CD14-positive monocyte (primary cell): ENCODE measurements around the gene ST3GAL3. TPM values are rescaled to one million over a fixed set of nuclear protein-coding genes. Genes with fewer than 3 reads are reported as not detected.

Experiments used
- DNase-seq, 3 donors: peaks; one replicate each; pipeline ENCODE4 v3.0.0-alpha.2; 2011 to 2022
- H2AFZ ChIP-seq: 2 replicates; pipeline ENCODE4 v1.6.0; 2012; ENCODE audit warnings: mild to moderate bottlenecking, low read depth, low read length, inconsistent platforms; ENCODE audit not compliant: insufficient read depth, poor library complexity, severe bottlenecking
- H3K27ac ChIP-seq, 2 donors: 1 replicate in 1 of 2; 2 replicates in 1 of 2; pipeline ENCODE4 v1.5.1; 2012 to 2013; ENCODE audit warnings: low read length in 2 of 2, control low read depth in 1 of 2, inconsistent platforms in 1 of 2, low read depth in 1 of 2, mild to moderate bottlenecking in 1 of 2
- H3K27me3 ChIP-seq, 2 donors: one replicate each; pipeline versions ENCODE4 v1.6.0 to v1.6.1; 2011 to 2013; ENCODE audit warnings: low read length in 2 of 2; ENCODE audit not compliant: control insufficient read depth in 2 of 2, insufficient read depth in 2 of 2
- H3K36me3 ChIP-seq, 2 donors: replicated peaks in 1 of 2; 1 replicate in 1 of 2; 2 replicates in 1 of 2; pipeline versions ENCODE4 v1.5.1 to v1.6.1; 2012 to 2013; ENCODE audit warnings: low read length in 2 of 2, control low read depth in 1 of 2, inconsistent platforms in 1 of 2, mild to moderate bottlenecking in 1 of 2; ENCODE audit not compliant: insufficient read depth in 2 of 2, control insufficient read depth in 1 of 2
- H3K4me1 ChIP-seq, 2 donors: 1 replicate in 1 of 2; 2 replicates in 1 of 2; pipeline versions ENCODE4 v1.5.1 to v1.6.1; 2012 to 2013; ENCODE audit warnings: low read length in 2 of 2, control low read depth in 1 of 2, inconsistent platforms in 1 of 2, mild to moderate bottlenecking in 1 of 2, moderate library complexity in 1 of 2; ENCODE audit not compliant: insufficient read depth in 2 of 2, control insufficient read depth in 1 of 2
- H3K4me2 ChIP-seq: replicated peaks from 2 replicates; pipeline ENCODE3; 2012; ENCODE audit warnings: low read length, moderate library complexity, mild to moderate bottlenecking; ENCODE audit not compliant: poor library complexity, severe bottlenecking; ENCODE audit errors: extremely low read depth
- H3K4me3 ChIP-seq, 3 experiments: fragments of 200-600 bp in 1 of 3; sonication (generic) in 1 of 3; replicated peaks in 1 of 3; 1 replicate in 2 of 3; 2 replicates in 1 of 3; pipeline ENCODE4 v1.5.1; 2011 to 2013; ENCODE audit warnings: low read length in 3 of 3, mild to moderate bottlenecking in 3 of 3, control low read depth in 2 of 3, low read depth in 2 of 3, inconsistent platforms in 1 of 3, moderate library complexity in 1 of 3
- H3K79me2 ChIP-seq: 2 replicates; pipeline ENCODE4 v1.6.0; 2012; ENCODE audit warnings: mild to moderate bottlenecking, control low read depth, inconsistent platforms, low read length, moderate library complexity; ENCODE audit not compliant: insufficient read depth
- H3K9ac ChIP-seq: 2 replicates; pipeline ENCODE4 v1.6.0; 2017; ENCODE audit warnings: low read length, mild to moderate bottlenecking; ENCODE audit not compliant: insufficient read depth, poor library complexity, severe bottlenecking
- H3K9me3 ChIP-seq, 2 donors: replicated peaks in 1 of 2; 1 replicate in 1 of 2; 2 replicates in 1 of 2; pipeline versions ENCODE4 v1.5.1 to v1.6.1; 2012 to 2013; ENCODE audit warnings: low read length in 2 of 2, control low read depth in 1 of 2; ENCODE audit not compliant: control insufficient read depth in 1 of 2, insufficient read depth in 1 of 2
- H4K20me1 ChIP-seq: 2 replicates; pipeline ENCODE4 v1.6.0; 2012; ENCODE audit warnings: mild to moderate bottlenecking, low read length, control low read depth, moderate library complexity; ENCODE audit not compliant: insufficient read depth
- H3K27ac Mint-ChIP-seq, 7 donors: one replicate each; pipeline ENCODE4 v1.8.0; 2020; ENCODE audit warnings: mild to moderate bottlenecking in 7 of 7, mixed read lengths in 7 of 7, moderate library complexity in 6 of 7, inconsistent platforms in 2 of 7
- H3K27me3 Mint-ChIP-seq, 3 donors: one replicate each; pipeline ENCODE4 v1.8.0; 2021 to 2022; ENCODE audit warnings: low read depth in 3 of 3, mild to moderate bottlenecking in 3 of 3, mixed read lengths in 3 of 3, moderate library complexity in 3 of 3, inconsistent platforms in 1 of 3
- H3K36me3 Mint-ChIP-seq, 2 donors: one replicate each; pipeline ENCODE4 v1.8.0; 2020; ENCODE audit warnings: mixed read lengths in 2 of 2, inconsistent platforms in 1 of 2, mild to moderate bottlenecking in 1 of 2
- H3K4me1 Mint-ChIP-seq: one replicate; pipeline ENCODE4 v1.8.0; 2020; ENCODE audit warnings: mild to moderate bottlenecking, mixed read lengths
- H3K4me3 Mint-ChIP-seq, 2 donors: one replicate each; pipeline ENCODE4 v1.8.0; 2020; ENCODE audit warnings: mild to moderate bottlenecking in 2 of 2, mixed read lengths in 2 of 2, moderate library complexity in 1 of 2
- H3K9me3 Mint-ChIP-seq, 7 donors: one replicate each; pipeline ENCODE4 v1.8.0; 2020 to 2022; ENCODE audit warnings: mixed read lengths in 7 of 7, mild to moderate bottlenecking in 6 of 7, moderate library complexity in 6 of 7, inconsistent platforms in 2 of 7
- WGBS: methylation state at CpG from one replicate; pipeline ENCODE4 v1.1.5; 2013; ENCODE audit warnings: missing lambda C conversion rate; ENCODE audit not compliant: insufficient coverage; 5-methylcytosine and 5-hydroxymethylcytosine counted together
- intact Hi-C, 2 donors: fragments of 100-400 bp; cut with micrococcal nuclease; formaldehyde crosslinking; loops; one replicate each; pipeline versions ENCODE4 v1.15.0 to v1.15.1; 2023
- polyA plus RNA-seq, 3 donors: library from polyadenylated mRNA; depleted of rRNA in 1 of 3; unstranded in 2 of 3; stranded (reverse) in 1 of 3; fragments of 300-500 nt in 2 of 3; fragments of >200 nt in 1 of 3; fragmentation: Illumina TruSeq in 2 of 3; gene quantifications; 1 replicate in 2 of 3; 2 replicates in 1 of 3; pipeline ENCODE4 v1.2.3, GENCODE V29; 2012 to 2021
- TF ChIP-seq, protein P1 (sequence below): fragments of 200-600 bp; IDR thresholded peaks from one replicate; pipeline ENCODE4 v1.8.0; 2022; ENCODE audit warnings: antibody characterized with exemption, mild to moderate bottlenecking

ST3GAL3 gene
- polyA plus RNA-seq, 3 donors, result 1.6 to 4.5 (median 2.1) TPM

DNA sequence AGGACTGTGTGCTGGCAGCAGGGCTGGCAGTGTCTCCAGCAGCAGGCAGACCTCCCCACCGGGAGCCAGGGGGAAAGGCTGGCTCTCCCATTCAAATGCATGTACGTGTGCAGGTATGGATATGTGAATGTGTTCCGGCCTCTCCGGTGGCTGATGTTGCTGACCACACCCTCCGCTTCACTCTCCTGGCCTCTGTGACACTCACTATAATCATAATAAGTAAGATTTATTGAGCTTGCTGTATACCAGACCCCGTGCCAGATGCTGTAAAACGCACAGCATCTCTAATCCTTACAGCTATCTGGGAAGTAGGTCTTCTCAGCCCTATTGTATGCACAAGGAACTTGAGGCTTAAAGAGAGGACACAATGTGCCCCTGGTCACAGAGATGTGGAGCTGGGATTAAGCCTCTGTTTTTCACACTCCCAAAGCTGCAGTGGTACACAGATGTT lies 205.7 kb downstream of the ST3GAL3 start:
- Histone ChIP-seq H3K4me2 (no peak overlapping the region), H3K27me3 (no peaks in the 10 kb centered on the region), H3K36me3 (peaks cover 7 to 16% of the 10 kb centered on the region in 2 donors), H3K79me2 (no peaks in the 10 kb centered on the region), H3K9ac (no peak overlapping the region), H3K27ac (no peak overlapping the region), H2AFZ (no peak overlapping the region), H4K20me1 (no peaks in the 10 kb centered on the region), H3K4me1 (no peaks in the 10 kb centered on the region), H3K9me3 (no peaks in the 10 kb centered on the region), H3K4me3 (no peak overlapping the region)
- H3K9me3 Mint-ChIP-seq, result no peaks in the 10 kb centered on the region
- peaks cover 0 to 3% (median 2%) of the 10 kb centered on the region in 3 donors for H3K27me3 Mint-ChIP-seq
- DNase-seq, result no peak
- no CpG with 5 or more reads among the region's 7 CpGs for WGBS
- intact Hi-C loops, result no loop called here
- no peaks in the 10 kb centered on the region for H3K4me1 Mint-ChIP-seq
- peaks cover 6 to 21% of the 10 kb centered on the region in 2 donors for H3K36me3 Mint-ChIP-seq
- TF ChIP-seq, protein P1, sequence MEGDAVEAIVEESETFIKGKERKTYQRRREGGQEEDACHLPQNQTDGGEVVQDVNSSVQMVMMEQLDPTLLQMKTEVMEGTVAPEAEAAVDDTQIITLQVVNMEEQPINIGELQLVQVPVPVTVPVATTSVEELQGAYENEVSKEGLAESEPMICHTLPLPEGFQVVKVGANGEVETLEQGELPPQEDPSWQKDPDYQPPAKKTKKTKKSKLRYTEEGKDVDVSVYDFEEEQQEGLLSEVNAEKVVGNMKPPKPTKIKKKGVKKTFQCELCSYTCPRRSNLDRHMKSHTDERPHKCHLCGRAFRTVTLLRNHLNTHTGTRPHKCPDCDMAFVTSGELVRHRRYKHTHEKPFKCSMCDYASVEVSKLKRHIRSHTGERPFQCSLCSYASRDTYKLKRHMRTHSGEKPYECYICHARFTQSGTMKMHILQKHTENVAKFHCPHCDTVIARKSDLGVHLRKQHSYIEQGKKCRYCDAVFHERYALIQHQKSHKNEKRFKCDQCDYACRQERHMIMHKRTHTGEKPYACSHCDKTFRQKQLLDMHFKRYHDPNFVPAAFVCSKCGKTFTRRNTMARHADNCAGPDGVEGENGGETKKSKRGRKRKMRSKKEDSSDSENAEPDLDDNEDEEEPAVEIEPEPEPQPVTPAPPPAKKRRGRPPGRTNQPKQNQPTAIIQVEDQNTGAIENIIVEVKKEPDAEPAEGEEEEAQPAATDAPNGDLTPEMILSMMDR, result no peak
- no peak overlapping the region for H3K4me3 Mint-ChIP-seq
- no peak overlapping the region for H3K27ac Mint-ChIP-seq

DNA sequence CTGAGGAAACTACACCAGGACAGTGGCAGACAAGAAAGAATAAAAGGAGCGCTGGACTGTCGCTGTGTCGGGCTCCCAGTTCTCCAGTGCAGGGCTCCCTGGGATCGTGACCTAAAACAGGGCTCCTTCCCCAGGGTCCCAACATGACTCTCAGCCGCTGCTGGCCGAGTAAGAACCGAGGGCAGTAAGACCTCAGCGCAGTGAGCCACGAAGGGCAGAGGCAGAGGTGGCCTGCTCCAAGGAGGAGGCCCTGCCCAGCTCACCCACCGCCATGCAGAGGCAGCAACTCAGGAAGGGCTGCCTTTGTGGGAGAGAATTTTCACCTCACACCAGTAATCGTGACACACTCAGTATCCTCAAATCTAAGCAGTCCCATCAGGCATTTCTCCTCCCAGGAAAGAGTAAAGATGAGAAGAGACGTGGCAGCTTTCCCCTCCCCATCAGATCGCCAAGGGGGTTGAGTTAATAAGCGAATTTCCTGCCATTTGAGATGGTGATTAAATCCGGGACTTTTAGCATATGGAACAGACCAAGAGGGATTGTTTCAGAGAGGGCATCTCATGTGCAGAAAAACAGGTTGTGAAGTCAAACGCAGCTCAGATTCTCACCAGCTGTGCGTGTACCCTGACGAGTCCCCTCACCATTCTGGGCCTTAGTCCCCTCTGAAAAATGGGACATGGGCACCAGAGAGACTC lies 206.5 kb downstream of the ST3GAL3 start:
- Mint-ChIP-seq H3K36me3 (peaks cover 6 to 17% of the 10 kb centered on the region in 2 donors), H3K27me3 (peaks cover 0 to 3% (median 2%) of the 10 kb centered on the region in 3 donors), H3K4me1 (no peaks in the 10 kb centered on the region), H3K9me3 (no peaks in the 10 kb centered on the region), H3K4me3 (no peak overlapping the region), H3K27ac (no peak overlapping the region)
- no peaks in the 10 kb centered on the region for H3K27me3 ChIP-seq
- TF ChIP-seq, protein P1, result no peak
- no peak overlapping the region for H2AFZ ChIP-seq
- no peak overlapping the region for H3K9ac ChIP-seq
- intact Hi-C loops, result no loop called here
- H3K9me3 ChIP-seq, result no peaks in the 10 kb centered on the region
- no peaks in the 10 kb centered on the region for H3K4me1 ChIP-seq
- H4K20me1 ChIP-seq, result no peaks in the 10 kb centered on the region
- H3K36me3 ChIP-seq, result peaks cover 7 to 16% of the 10 kb centered on the region in 2 donors
- H3K27ac ChIP-seq, result no peak overlapping the region
- H3K4me3 ChIP-seq, result no peak overlapping the region
- no peaks in the 10 kb centered on the region for H3K79me2 ChIP-seq
- no peak overlapping the region for H3K4me2 ChIP-seq
- 72% methylated on average over 10 of the region's 18 CpGs for WGBS
- DNase-seq, result no peak
